PFSK-1 (cell line): ENCODE measurements around the gene SEMA3D.

Experiments
- FOXP2 ChIP-seq: optimal IDR thresholded peaks from 2 replicates; pipeline ENCODE3; 2011; ENCODE audit warnings: borderline replicate concordance, control low read depth, inconsistent platforms; ENCODE audit not compliant: insufficient read depth; ENCODE audit errors: extremely low read length, extremely low read depth
- POLR2AphosphoS5 ChIP-seq: IDR thresholded peaks from 2 replicates; pipeline ENCODE4 v1.6.1; 2012; ENCODE audit warnings: low read depth, mild to moderate bottlenecking, control low read depth, low read length, moderate library complexity
- SIN3A ChIP-seq: IDR thresholded peaks from 2 replicates; pipeline ENCODE4 v1.6.1; 2012; ENCODE audit warnings: mild to moderate bottlenecking, low read length, moderate library complexity, borderline replicate concordance; ENCODE audit not compliant: insufficient read depth
- TAF1 ChIP-seq: IDR thresholded peaks from 2 replicates; pipeline ENCODE4 v1.6.1; 2012; ENCODE audit warnings: low read length, control low read depth, borderline replicate concordance; ENCODE audit not compliant: insufficient read depth
- TF ChIP-seq, protein P1 (sequence below), 2 experiments: IDR thresholded peaks; 2 replicates each; pipeline versions ENCODE4 v1.6.1 to v1.8.0; 2011 to 2012; ENCODE audit warnings: low read depth in 2 of 2, low read length in 2 of 2, control low read depth in 1 of 2, inconsistent platforms in 1 of 2, mild to moderate bottlenecking in 1 of 2, moderate library complexity in 1 of 2; ENCODE audit not compliant: insufficient read depth in 1 of 2

Gene SEMA3D

DNA sequence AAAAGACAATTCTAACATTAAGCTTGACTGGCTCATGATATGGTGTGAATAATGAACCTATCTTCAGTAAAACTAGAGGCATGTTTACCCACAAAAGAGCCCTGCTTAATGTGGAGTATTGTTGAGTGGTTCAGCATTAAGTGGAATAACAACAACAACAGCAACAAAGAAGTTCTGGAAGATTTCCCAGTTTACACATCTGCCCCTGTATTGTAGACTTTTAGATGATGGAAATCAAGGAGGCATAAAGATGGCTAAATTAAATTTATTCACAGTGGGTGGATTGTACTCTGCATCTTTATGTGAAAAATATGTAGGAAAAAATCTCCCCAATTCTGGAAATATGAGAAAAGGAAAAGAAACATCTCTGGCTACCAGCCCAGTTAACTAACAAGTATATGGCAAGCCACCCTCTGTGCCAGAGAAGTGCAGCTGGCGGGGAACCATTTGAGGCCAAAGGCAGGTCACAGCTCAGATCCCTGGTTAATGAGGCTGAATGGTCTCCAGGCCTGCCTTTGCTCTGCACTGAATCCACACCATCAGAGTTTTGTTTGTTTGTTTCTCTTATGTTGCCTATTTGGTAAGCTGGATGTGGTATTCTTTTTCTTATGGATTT is 186.0 kb downstream of the SEMA3D start:
- no peak for TF ChIP-seq FOXP2
- TF ChIP-seq, protein P1, sequence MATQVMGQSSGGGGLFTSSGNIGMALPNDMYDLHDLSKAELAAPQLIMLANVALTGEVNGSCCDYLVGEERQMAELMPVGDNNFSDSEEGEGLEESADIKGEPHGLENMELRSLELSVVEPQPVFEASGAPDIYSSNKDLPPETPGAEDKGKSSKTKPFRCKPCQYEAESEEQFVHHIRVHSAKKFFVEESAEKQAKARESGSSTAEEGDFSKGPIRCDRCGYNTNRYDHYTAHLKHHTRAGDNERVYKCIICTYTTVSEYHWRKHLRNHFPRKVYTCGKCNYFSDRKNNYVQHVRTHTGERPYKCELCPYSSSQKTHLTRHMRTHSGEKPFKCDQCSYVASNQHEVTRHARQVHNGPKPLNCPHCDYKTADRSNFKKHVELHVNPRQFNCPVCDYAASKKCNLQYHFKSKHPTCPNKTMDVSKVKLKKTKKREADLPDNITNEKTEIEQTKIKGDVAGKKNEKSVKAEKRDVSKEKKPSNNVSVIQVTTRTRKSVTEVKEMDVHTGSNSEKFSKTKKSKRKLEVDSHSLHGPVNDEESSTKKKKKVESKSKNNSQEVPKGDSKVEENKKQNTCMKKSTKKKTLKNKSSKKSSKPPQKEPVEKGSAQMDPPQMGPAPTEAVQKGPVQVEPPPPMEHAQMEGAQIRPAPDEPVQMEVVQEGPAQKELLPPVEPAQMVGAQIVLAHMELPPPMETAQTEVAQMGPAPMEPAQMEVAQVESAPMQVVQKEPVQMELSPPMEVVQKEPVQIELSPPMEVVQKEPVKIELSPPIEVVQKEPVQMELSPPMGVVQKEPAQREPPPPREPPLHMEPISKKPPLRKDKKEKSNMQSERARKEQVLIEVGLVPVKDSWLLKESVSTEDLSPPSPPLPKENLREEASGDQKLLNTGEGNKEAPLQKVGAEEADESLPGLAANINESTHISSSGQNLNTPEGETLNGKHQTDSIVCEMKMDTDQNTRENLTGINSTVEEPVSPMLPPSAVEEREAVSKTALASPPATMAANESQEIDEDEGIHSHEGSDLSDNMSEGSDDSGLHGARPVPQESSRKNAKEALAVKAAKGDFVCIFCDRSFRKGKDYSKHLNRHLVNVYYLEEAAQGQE (IDR thresholded peaks at IDR 0.05; ENCODE audit: insufficient read depth in 1 of 2, low read depth in 2 of 2, low read length in 2 of 2), result no peak
- TF ChIP-seq TAF1, result no peak
- TF ChIP-seq SIN3A, result no peak
- TF ChIP-seq POLR2AphosphoS5, result no peak

DNA sequence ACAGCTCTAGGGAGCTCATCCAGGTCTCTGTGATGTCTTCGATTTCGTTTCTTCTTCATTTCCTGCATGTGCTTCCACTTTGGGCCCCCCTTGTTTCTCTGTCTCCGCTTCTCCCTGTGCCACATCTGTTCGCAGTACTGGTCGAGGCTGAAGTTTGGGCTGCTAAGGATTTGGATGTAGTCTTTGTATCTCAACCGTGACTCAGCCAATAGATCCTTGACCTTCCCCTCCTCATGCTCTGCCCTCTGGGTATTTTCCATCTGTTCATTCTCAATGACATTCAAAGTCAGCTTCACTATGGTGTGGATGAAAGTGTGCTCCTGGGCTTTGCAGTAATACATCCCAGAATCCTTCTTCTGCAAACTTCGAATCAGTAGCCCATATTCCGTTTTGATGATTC is 187.4 kb downstream of the SEMA3D start:
- TF ChIP-seq, protein P1 (IDR thresholded peaks at IDR 0.05; ENCODE audit: insufficient read depth in 1 of 2, low read depth in 2 of 2, low read length in 2 of 2), result no peak
- TF ChIP-seq SIN3A (no peak), FOXP2 (no peak), TAF1 (no peak), POLR2AphosphoS5 (no peak)

DNA sequence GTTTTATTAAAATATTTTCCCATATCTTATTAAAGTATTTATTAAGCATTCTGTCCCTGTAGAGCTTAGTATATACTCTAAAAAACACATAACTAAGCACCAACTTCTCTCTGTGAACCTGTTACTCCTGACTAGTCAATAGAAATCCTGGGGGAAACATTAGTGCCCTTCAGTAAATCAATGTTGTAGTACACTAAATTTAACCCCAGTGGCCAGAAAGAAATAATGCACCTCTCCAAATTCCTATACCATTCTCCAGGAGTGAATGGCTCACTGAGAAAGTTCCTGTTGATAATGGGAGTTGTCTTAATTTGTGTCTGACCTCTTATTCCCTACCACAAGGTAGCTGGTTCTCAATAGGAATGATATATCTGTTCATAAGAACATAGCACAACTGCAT is 188.2 kb downstream of the SEMA3D start:
- TF ChIP-seq POLR2AphosphoS5 (no peak), TAF1 (no peak), FOXP2 (no peak), SIN3A (no peak)
- TF ChIP-seq, protein P1 (IDR thresholded peaks at IDR 0.05; ENCODE audit: insufficient read depth in 1 of 2, low read depth in 2 of 2, low read length in 2 of 2), result no peak

DNA sequence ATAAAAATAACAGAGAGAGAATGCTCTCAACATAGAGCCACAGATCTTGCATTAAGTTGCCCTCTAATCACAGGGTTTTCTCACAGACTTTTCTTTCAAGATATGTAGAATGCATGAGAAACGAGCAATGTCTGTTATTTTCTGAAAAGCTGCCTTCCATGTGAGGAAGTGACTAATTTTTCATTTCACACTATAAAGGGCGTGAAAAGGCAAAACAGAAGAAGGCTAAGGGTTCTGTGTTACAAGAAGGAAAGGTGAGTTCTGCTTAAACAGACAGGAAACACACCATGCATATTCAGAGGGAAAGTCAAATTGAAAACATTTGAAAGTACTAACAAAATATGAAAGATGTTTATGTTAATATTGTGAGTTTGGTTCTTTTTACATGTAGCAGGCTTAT is 189.2 kb downstream of the SEMA3D start:
- TF ChIP-seq SIN3A (no peak), FOXP2 (no peak), TAF1 (no peak), POLR2AphosphoS5 (no peak)
- TF ChIP-seq, protein P1 (IDR thresholded peaks at IDR 0.05; ENCODE audit: insufficient read depth in 1 of 2, low read depth in 2 of 2, low read length in 2 of 2), result no peak
